GM23338 (cell line): ENCODE data around the gene CPNE7.
"Not testable (repeated sequence)": the region's sequence is repeated elsewhere in the genome, so short reads cannot be mapped to it uniquely, and the experiment has no call there.

Experiments used
- CREB1 ChIP-seq: fragments of 250-450 bp; sonication (Bioruptor Pico); IDR thresholded peaks from 2 replicates; pipeline ENCODE4 v1.5.0; 2020; ENCODE audit warnings: low read depth, mild to moderate bottlenecking, moderate library complexity
- ETS1 ChIP-seq: IDR thresholded peaks from 2 replicates; pipeline ENCODE4 v1.6.1; 2016; ENCODE audit warnings: antibody characterized with exemption
- EZH2 ChIP-seq: fragments of 200-600 bp; sonication (generic); IDR thresholded peaks from one replicate; pipeline ENCODE4 v1.8.0; 2017; ENCODE audit warnings: antibody characterized with exemption, mild to moderate bottlenecking, low read depth; ENCODE audit not compliant: unreplicated experiment
- EZH2phosphoT487 ChIP-seq: fragments of 200-600 bp; sonication (generic); IDR thresholded peaks from one replicate; pipeline ENCODE4 v1.8.1; 2018; ENCODE audit warnings: antibody characterized with exemption; ENCODE audit not compliant: unreplicated experiment
- JUNB ChIP-seq: IDR thresholded peaks from one replicate; pipeline ENCODE4 v1.6.1; 2016; ENCODE audit warnings: antibody characterized with exemption; ENCODE audit not compliant: unreplicated experiment
- POLR2AphosphoS5 ChIP-seq: IDR thresholded peaks from 2 replicates; pipeline ENCODE4 v1.6.1; 2016; ENCODE audit warnings: antibody characterized with exemption, low read depth
- STAT1 ChIP-seq: IDR thresholded peaks from one replicate; pipeline ENCODE4 v1.6.1; 2016; ENCODE audit warnings: antibody characterized with exemption; ENCODE audit not compliant: unreplicated experiment
- ZNF114 ChIP-seq: fragments of 250-450 bp; sonication (Bioruptor Pico); IDR thresholded peaks from 2 replicates; pipeline ENCODE4 v1.5.0; 2020; ENCODE audit warnings: mild to moderate bottlenecking, moderate library complexity
- ZNF331 ChIP-seq: fragments of 250-450 bp; sonication (Bioruptor Pico); IDR thresholded peaks from 2 replicates; pipeline ENCODE4 v1.5.0; 2020; ENCODE audit warnings: low read depth, mild to moderate bottlenecking, moderate library complexity
- TF ChIP-seq, protein P1 (sequence below), 2 experiments: fragments of 200-600 bp in 1 of 2; sonication (generic) in 1 of 2; conservative IDR thresholded peaks; 2 replicates each; pipeline versions ENCODE4 v1.5.1 to v1.6.1; 2016 to 2017; ENCODE audit warnings: antibody characterized with exemption in 2 of 2, low read depth in 2 of 2, mild to moderate bottlenecking in 2 of 2, moderate library complexity in 1 of 2
- TF ChIP-seq, protein P2 (sequence below): IDR thresholded peaks from one replicate; pipeline ENCODE4 v1.6.1; 2018; ENCODE audit warnings: antibody characterized with exemption; ENCODE audit not compliant: unreplicated experiment
- TF ChIP-seq, protein P3 (sequence below): fragments of 250-450 bp; sonication (Bioruptor Pico); IDR thresholded peaks from 2 replicates; pipeline ENCODE4 v1.5.0; 2020; ENCODE audit warnings: mild to moderate bottlenecking, moderate library complexity

- not testable (repeated sequence) for TF ChIP-seq CREB1; EZH2; EZH2phosphoT487; POLR2AphosphoS5; ZNF114 (CRISPR knock-in tag); JUNB; ETS1; STAT1; ZNF331 (CRISPR knock-in tag)
- TF ChIP-seq, protein P1, sequence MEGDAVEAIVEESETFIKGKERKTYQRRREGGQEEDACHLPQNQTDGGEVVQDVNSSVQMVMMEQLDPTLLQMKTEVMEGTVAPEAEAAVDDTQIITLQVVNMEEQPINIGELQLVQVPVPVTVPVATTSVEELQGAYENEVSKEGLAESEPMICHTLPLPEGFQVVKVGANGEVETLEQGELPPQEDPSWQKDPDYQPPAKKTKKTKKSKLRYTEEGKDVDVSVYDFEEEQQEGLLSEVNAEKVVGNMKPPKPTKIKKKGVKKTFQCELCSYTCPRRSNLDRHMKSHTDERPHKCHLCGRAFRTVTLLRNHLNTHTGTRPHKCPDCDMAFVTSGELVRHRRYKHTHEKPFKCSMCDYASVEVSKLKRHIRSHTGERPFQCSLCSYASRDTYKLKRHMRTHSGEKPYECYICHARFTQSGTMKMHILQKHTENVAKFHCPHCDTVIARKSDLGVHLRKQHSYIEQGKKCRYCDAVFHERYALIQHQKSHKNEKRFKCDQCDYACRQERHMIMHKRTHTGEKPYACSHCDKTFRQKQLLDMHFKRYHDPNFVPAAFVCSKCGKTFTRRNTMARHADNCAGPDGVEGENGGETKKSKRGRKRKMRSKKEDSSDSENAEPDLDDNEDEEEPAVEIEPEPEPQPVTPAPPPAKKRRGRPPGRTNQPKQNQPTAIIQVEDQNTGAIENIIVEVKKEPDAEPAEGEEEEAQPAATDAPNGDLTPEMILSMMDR (conservative IDR thresholded peaks at IDR 0.05; ENCODE audit: low read depth in 2 of 2): not testable (repeated sequence)
- TF ChIP-seq, protein P2, sequence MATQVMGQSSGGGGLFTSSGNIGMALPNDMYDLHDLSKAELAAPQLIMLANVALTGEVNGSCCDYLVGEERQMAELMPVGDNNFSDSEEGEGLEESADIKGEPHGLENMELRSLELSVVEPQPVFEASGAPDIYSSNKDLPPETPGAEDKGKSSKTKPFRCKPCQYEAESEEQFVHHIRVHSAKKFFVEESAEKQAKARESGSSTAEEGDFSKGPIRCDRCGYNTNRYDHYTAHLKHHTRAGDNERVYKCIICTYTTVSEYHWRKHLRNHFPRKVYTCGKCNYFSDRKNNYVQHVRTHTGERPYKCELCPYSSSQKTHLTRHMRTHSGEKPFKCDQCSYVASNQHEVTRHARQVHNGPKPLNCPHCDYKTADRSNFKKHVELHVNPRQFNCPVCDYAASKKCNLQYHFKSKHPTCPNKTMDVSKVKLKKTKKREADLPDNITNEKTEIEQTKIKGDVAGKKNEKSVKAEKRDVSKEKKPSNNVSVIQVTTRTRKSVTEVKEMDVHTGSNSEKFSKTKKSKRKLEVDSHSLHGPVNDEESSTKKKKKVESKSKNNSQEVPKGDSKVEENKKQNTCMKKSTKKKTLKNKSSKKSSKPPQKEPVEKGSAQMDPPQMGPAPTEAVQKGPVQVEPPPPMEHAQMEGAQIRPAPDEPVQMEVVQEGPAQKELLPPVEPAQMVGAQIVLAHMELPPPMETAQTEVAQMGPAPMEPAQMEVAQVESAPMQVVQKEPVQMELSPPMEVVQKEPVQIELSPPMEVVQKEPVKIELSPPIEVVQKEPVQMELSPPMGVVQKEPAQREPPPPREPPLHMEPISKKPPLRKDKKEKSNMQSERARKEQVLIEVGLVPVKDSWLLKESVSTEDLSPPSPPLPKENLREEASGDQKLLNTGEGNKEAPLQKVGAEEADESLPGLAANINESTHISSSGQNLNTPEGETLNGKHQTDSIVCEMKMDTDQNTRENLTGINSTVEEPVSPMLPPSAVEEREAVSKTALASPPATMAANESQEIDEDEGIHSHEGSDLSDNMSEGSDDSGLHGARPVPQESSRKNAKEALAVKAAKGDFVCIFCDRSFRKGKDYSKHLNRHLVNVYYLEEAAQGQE: not testable (repeated sequence)
- TF ChIP-seq, protein P3, sequence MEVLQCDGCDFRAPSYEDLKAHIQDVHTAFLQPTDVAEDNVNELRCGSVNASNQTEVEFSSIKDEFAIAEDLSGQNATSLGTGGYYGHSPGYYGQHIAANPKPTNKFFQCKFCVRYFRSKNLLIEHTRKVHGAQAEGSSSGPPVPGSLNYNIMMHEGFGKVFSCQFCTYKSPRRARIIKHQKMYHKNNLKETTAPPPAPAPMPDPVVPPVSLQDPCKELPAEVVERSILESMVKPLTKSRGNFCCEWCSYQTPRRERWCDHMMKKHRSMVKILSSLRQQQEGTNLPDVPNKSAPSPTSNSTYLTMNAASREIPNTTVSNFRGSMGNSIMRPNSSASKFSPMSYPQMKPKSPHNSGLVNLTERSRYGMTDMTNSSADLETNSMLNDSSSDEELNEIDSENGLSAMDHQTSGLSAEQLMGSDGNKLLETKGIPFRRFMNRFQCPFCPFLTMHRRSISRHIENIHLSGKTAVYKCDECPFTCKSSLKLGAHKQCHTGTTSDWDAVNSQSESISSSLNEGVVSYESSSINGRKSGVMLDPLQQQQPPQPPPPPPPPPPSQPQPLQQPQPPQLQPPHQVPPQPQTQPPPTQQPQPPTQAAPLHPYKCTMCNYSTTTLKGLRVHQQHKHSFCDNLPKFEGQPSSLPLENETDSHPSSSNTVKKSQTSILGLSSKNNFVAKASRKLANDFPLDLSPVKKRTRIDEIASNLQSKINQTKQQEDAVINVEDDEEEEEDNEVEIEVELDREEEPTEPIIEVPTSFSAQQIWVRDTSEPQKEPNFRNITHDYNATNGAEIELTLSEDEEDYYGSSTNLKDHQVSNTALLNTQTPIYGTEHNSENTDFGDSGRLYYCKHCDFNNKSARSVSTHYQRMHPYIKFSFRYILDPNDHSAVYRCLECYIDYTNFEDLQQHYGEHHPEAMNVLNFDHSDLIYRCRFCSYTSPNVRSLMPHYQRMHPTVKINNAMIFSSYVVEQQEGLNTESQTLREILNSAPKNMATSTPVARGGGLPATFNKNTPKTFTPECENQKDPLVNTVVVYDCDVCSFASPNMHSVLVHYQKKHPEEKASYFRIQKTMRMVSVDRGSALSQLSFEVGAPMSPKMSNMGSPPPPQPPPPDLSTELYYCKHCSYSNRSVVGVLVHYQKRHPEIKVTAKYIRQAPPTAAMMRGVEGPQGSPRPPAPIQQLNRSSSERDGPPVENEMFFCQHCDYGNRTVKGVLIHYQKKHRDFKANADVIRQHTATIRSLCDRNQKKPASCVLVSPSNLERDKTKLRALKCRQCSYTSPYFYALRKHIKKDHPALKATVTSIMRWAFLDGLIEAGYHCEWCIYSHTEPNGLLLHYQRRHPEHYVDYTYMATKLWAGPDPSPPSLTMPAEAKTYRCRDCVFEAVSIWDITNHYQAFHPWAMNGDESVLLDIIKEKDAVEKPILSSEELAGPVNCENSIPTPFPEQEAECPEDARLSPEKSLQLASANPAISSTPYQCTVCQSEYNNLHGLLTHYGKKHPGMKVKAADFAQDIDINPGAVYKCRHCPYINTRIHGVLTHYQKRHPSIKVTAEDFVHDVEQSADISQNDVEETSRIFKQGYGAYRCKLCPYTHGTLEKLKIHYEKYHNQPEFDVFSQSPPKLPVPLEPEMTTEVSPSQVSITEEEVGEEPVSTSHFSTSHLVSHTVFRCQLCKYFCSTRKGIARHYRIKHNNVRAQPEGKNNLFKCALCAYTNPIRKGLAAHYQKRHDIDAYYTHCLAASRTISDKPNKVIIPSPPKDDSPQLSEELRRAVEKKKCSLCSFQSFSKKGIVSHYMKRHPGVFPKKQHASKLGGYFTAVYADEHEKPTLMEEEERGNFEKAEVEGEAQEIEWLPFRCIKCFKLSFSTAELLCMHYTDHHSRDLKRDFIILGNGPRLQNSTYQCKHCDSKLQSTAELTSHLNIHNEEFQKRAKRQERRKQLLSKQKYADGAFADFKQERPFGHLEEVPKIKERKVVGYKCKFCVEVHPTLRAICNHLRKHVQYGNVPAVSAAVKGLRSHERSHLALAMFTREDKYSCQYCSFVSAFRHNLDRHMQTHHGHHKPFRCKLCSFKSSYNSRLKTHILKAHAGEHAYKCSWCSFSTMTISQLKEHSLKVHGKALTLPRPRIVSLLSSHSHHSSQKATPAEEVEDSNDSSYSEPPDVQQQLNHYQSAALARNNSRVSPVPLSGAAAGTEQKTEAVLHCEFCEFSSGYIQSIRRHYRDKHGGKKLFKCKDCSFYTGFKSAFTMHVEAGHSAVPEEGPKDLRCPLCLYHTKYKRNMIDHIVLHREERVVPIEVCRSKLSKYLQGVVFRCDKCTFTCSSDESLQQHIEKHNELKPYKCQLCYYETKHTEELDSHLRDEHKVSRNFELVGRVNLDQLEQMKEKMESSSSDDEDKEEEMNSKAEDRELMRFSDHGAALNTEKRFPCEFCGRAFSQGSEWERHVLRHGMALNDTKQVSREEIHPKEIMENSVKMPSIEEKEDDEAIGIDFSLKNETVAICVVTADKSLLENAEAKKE (CRISPR knock-in tag): not testable (repeated sequence)
These were observed 12.1 kb downstream of the CPNE7 start for GRCh38 chr16:89587676-89588075.
